ENCODE data around the gene MEGF11. TPM values are rescaled to one million over a fixed set of nuclear protein-coding genes. Genes with fewer than 3 reads are reported as not detected.

The MEGF11 gene
- 10 to 100 TPM in 1 of 4 donors, 1 to 10 TPM in 2, under 1 TPM in 1; 0.97 to 10.6 (median 4.0) TPM for total RNA-seq

- H3K4me3 ChIP-seq (ENCODE audit: low read depth, poor library complexity, severe bottlenecking) = peak within 1 kb of the TSS; percentile 11
- intact Hi-C loops (cut with DNase I; ENCODE audit: low total_unique reads) = no loop called here
- WGBS, 2 donors = 0 to 1% methylated on average over 43 to 45 of the region's 64 CpGs
- TF ChIP-seq, protein P1, sequence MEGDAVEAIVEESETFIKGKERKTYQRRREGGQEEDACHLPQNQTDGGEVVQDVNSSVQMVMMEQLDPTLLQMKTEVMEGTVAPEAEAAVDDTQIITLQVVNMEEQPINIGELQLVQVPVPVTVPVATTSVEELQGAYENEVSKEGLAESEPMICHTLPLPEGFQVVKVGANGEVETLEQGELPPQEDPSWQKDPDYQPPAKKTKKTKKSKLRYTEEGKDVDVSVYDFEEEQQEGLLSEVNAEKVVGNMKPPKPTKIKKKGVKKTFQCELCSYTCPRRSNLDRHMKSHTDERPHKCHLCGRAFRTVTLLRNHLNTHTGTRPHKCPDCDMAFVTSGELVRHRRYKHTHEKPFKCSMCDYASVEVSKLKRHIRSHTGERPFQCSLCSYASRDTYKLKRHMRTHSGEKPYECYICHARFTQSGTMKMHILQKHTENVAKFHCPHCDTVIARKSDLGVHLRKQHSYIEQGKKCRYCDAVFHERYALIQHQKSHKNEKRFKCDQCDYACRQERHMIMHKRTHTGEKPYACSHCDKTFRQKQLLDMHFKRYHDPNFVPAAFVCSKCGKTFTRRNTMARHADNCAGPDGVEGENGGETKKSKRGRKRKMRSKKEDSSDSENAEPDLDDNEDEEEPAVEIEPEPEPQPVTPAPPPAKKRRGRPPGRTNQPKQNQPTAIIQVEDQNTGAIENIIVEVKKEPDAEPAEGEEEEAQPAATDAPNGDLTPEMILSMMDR (IDR thresholded peaks at IDR 0.05) = no peak
- TF ChIP-seq POLR2A (IDR thresholded peaks at IDR 0.05) = no peak
- no peak for DNase-seq (ENCODE audit: low spot score in 2 of 2)
Observed at GRCh38 chr15:66253418-66254088, at the start of gene MEGF11. Gene MEGF11, minus strand, starts transcription at chr15:66253750. Its CDS starts 125,347 bp downstream, at chr15:66128403.

DNA sequence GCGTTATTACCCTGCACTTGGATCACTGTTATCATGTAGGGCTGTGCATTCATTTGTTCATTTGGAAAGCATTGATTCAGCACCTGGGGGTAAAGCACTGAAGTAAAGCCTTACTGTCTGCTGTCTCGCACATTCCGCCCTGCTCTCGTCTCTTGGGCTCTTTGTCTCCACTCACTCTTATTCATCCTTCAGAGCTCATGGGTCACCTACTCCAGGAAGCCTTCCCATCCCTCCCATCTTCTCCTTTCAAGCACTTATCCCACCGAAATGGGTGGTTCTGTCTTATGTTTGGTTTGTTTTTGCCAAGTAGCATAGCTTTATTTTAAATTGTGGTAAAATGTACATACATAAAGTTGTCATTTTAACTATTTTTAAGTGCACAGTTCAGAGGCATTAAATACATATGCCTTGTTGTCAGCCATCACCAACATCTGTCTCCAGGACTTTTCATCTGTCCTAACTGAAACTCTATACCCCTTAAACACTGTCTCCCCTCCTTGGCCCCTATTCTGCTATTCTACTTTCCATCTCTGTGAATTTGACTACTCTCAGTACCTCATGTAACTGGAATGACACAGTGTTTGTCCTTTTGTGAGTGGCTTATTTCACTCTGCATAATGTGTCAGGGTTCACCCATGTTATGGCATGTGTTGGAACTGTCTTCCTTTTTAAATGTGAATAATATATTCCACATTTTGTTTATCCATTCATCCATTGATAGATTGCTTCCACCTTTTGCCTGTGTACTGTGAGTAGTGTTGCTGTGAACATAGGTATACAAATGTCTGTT, 49.1 kb upstream of the MEGF11 start:
- intact Hi-C loops (cut with DNase I; ENCODE audit: low total_unique reads) = no loop called here
- no peak for TF ChIP-seq POLR2A (IDR thresholded peaks at IDR 0.05)
- no peak for DNase-seq (ENCODE audit: low spot score in 2 of 2)
- WGBS, 2 donors = 73 to 94% methylated on average over 5 of the region's 5 CpGs
- H3K4me3 ChIP-seq (ENCODE audit: low read depth, poor library complexity, severe bottlenecking) = no peak overlapping the region

GRCh38 chr15:66298803-66299251, 45.3 kb upstream of the MEGF11 start:
- no peak overlapping the region for H3K4me3 ChIP-seq (ENCODE audit: low read depth, poor library complexity, severe bottlenecking)
- intact Hi-C loops (cut with DNase I; ENCODE audit: low total_unique reads) = no loop called here
- peak in 1 of 2 donors; percentile 17 for DNase-seq (ENCODE audit: low spot score in 2 of 2)
- TF ChIP-seq, protein P1 (IDR thresholded peaks at IDR 0.05) = no peak
- TF ChIP-seq POLR2A (IDR thresholded peaks at IDR 0.05) = no peak
- WGBS, 2 donors = 70 to 83% methylated on average over 4 of the region's 4 CpGs

GRCh38 chr15:66296186-66296585, 42.6 kb upstream of the MEGF11 start:
- DNase-seq (ENCODE audit: low spot score in 2 of 2) = no peak
- no peak overlapping the region for H3K4me3 ChIP-seq (ENCODE audit: low read depth, poor library complexity, severe bottlenecking)
- intact Hi-C loops (cut with DNase I; ENCODE audit: low total_unique reads) = no loop called here
- 83 to 87% methylated on average over 5 of the region's 5 CpGs for WGBS, 2 donors
- TF ChIP-seq, protein P1 (IDR thresholded peaks at IDR 0.05) = no peak
- no peak for TF ChIP-seq POLR2A (IDR thresholded peaks at IDR 0.05)

- intact Hi-C loops (cut with DNase I; ENCODE audit: low total_unique reads) = no loop called here
- DNase-seq (ENCODE audit: low spot score in 2 of 2) = no peak
- H3K4me3 ChIP-seq (ENCODE audit: low read depth, poor library complexity, severe bottlenecking) = no peak overlapping the region
- no peak for TF ChIP-seq POLR2A (IDR thresholded peaks at IDR 0.05)
- TF ChIP-seq, protein P1 (IDR thresholded peaks at IDR 0.05) = no peak
- 36 to 45% methylated on average over 3 of the region's 3 CpGs for WGBS, 2 donors
Observed at GRCh38 chr15:66294932-66295235, 41.3 kb upstream of the MEGF11 start.

GRCh38 chr15:66294157-66294931, 40.8 kb upstream of the MEGF11 start:
- H3K4me3 ChIP-seq (ENCODE audit: low read depth, poor library complexity, severe bottlenecking) = peak overlapping the region; percentile 48
- intact Hi-C loops (cut with DNase I; ENCODE audit: low total_unique reads) = no loop called here
- no peak for TF ChIP-seq POLR2A (IDR thresholded peaks at IDR 0.05)
- TF ChIP-seq, protein P1 (IDR thresholded peaks at IDR 0.05) = no peak
- 3% methylated on average over 16 of the region's 16 CpGs for WGBS, 2 donors
- peak in 1 of 2 donors; percentile 76 for DNase-seq (ENCODE audit: low spot score in 2 of 2)
